Measurements from ENCODE around the gene ZC3H6.

ZC3H6 gene

DNA sequence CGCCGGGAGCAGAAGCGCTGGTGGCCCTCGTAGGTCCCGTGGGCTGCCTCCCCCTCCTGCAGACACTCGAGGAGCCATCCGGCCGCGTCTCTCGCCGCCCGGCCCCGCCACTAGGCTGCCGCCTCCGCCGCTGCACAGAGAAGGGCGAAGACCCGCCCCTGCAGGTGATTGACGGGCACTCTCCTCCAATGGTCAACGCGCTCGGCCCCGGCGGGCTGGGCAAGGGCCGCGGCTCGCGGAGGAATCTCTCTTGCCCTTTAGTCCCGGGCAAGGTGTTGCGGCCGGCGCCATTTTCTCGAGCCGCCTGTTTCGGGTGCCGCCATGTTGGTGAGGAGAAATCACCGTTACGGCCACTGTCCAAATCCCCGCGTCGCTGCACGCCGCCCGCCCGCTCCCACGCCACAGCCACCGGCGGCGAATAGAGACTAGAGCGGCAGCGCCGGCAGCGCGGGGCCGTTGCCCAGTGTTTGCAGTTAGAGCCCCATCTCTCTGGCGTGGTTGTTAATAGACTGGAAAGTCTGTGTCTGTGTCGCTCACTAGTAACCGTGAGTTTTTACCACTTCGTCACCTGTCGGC lies at the start of gene ZC3H6 (continued):
- TF ChIP-seq, protein P1, sequence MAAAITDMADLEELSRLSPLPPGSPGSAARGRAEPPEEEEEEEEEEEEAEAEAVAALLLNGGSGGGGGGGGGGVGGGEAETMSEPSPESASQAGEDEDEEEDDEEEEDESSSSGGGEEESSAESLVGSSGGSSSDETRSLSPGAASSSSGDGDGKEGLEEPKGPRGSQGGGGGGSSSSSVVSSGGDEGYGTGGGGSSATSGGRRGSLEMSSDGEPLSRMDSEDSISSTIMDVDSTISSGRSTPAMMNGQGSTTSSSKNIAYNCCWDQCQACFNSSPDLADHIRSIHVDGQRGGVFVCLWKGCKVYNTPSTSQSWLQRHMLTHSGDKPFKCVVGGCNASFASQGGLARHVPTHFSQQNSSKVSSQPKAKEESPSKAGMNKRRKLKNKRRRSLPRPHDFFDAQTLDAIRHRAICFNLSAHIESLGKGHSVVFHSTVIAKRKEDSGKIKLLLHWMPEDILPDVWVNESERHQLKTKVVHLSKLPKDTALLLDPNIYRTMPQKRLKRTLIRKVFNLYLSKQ (tag by site-specific recombination; IDR thresholded peaks at IDR 0.05; ENCODE audit: borderline replicate concordance) = no peak
- TF ChIP-seq, protein P2, sequence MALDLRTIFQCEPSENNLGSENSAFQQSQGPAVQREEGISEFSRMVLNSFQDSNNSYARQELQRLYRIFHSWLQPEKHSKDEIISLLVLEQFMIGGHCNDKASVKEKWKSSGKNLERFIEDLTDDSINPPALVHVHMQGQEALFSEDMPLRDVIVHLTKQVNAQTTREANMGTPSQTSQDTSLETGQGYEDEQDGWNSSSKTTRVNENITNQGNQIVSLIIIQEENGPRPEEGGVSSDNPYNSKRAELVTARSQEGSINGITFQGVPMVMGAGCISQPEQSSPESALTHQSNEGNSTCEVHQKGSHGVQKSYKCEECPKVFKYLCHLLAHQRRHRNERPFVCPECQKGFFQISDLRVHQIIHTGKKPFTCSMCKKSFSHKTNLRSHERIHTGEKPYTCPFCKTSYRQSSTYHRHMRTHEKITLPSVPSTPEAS (tag by site-specific recombination; IDR thresholded peaks at IDR 0.05) = peak; percentile 47
- TF ChIP-seq, protein P3, sequence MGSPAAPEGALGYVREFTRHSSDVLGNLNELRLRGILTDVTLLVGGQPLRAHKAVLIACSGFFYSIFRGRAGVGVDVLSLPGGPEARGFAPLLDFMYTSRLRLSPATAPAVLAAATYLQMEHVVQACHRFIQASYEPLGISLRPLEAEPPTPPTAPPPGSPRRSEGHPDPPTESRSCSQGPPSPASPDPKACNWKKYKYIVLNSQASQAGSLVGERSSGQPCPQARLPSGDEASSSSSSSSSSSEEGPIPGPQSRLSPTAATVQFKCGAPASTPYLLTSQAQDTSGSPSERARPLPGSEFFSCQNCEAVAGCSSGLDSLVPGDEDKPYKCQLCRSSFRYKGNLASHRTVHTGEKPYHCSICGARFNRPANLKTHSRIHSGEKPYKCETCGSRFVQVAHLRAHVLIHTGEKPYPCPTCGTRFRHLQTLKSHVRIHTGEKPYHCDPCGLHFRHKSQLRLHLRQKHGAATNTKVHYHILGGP (tag by site-specific recombination; IDR thresholded peaks at IDR 0.05) = no peak
- no peak for TF ChIP-seq ZNF792 (tag by site-specific recombination; IDR thresholded peaks at IDR 0.05)
- TF ChIP-seq ZNF112 (tag by site-specific recombination; IDR thresholded peaks at IDR 0.05) = no peak
- TF ChIP-seq, protein P4, sequence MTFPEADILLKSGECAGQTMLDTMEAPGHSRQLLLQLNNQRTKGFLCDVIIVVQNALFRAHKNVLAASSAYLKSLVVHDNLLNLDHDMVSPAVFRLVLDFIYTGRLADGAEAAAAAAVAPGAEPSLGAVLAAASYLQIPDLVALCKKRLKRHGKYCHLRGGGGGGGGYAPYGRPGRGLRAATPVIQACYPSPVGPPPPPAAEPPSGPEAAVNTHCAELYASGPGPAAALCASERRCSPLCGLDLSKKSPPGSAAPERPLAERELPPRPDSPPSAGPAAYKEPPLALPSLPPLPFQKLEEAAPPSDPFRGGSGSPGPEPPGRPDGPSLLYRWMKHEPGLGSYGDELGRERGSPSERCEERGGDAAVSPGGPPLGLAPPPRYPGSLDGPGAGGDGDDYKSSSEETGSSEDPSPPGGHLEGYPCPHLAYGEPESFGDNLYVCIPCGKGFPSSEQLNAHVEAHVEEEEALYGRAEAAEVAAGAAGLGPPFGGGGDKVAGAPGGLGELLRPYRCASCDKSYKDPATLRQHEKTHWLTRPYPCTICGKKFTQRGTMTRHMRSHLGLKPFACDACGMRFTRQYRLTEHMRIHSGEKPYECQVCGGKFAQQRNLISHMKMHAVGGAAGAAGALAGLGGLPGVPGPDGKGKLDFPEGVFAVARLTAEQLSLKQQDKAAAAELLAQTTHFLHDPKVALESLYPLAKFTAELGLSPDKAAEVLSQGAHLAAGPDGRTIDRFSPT (tag by site-specific recombination; IDR thresholded peaks at IDR 0.05) = peak; percentile 97
- peak; percentile 71 for TF ChIP-seq ZNF394 (tag by site-specific recombination; IDR thresholded peaks at IDR 0.05; ENCODE audit: borderline replicate concordance)
- TF ChIP-seq FEZF1 (tag by site-specific recombination; IDR thresholded peaks at IDR 0.05) = 0 out of 2 replicates have a peak, but pooled peaks have one; percentile 21
- TF ChIP-seq ZNF23 (tag by site-specific recombination; IDR thresholded peaks at IDR 0.05; ENCODE audit: borderline replicate concordance) = 0 out of 2 replicates have a peak, but pooled peaks have one; percentile 23
- TF ChIP-seq, protein P5, sequence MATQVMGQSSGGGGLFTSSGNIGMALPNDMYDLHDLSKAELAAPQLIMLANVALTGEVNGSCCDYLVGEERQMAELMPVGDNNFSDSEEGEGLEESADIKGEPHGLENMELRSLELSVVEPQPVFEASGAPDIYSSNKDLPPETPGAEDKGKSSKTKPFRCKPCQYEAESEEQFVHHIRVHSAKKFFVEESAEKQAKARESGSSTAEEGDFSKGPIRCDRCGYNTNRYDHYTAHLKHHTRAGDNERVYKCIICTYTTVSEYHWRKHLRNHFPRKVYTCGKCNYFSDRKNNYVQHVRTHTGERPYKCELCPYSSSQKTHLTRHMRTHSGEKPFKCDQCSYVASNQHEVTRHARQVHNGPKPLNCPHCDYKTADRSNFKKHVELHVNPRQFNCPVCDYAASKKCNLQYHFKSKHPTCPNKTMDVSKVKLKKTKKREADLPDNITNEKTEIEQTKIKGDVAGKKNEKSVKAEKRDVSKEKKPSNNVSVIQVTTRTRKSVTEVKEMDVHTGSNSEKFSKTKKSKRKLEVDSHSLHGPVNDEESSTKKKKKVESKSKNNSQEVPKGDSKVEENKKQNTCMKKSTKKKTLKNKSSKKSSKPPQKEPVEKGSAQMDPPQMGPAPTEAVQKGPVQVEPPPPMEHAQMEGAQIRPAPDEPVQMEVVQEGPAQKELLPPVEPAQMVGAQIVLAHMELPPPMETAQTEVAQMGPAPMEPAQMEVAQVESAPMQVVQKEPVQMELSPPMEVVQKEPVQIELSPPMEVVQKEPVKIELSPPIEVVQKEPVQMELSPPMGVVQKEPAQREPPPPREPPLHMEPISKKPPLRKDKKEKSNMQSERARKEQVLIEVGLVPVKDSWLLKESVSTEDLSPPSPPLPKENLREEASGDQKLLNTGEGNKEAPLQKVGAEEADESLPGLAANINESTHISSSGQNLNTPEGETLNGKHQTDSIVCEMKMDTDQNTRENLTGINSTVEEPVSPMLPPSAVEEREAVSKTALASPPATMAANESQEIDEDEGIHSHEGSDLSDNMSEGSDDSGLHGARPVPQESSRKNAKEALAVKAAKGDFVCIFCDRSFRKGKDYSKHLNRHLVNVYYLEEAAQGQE (tag by site-specific recombination; IDR thresholded peaks at IDR 0.05) = peak; percentile 69
- peak; percentile 85 for TF ChIP-seq ZNF146 (tag by site-specific recombination; IDR thresholded peaks at IDR 0.05)
- TF ChIP-seq BCL11A (tag by site-specific recombination; IDR thresholded peaks at IDR 0.05; ENCODE audit: low read depth) = peak; percentile 79; the same call in 1 of the 2 replicates
- no peak for TF ChIP-seq ZNF311 (tag by site-specific recombination; IDR thresholded peaks at IDR 0.05; ENCODE audit: borderline replicate concordance)
- no peak for TF ChIP-seq ZNF529 (tag by site-specific recombination; IDR thresholded peaks at IDR 0.05; ENCODE audit: insufficient replicate concordance)
- peak; percentile 94 for TF ChIP-seq ZNF391 (tag by site-specific recombination; IDR thresholded peaks at IDR 0.05; ENCODE audit: borderline replicate concordance, low read depth)
- TF ChIP-seq, protein P6, sequence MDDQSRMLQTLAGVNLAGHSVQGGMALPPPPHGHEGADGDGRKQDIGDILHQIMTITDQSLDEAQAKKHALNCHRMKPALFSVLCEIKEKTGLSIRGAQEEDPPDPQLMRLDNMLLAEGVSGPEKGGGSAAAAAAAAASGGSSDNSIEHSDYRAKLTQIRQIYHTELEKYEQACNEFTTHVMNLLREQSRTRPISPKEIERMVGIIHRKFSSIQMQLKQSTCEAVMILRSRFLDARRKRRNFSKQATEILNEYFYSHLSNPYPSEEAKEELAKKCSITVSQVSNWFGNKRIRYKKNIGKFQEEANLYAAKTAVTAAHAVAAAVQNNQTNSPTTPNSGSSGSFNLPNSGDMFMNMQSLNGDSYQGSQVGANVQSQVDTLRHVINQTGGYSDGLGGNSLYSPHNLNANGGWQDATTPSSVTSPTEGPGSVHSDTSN (CRISPR knock-in tag; IDR thresholded peaks at IDR 0.05) = peak; percentile 98
- TF ChIP-seq ZNF629 (tag by site-specific recombination; IDR thresholded peaks at IDR 0.05) = peak; percentile 77
- TF ChIP-seq ZNF48 (tag by site-specific recombination; IDR thresholded peaks at IDR 0.05) = no peak
- TF ChIP-seq HOXC10 (CRISPR knock-in tag; IDR thresholded peaks at IDR 0.05) = peak; percentile 89; the same call in 1 of the 2 replicates
- TF ChIP-seq ZBTB7A (tag by site-specific recombination; IDR thresholded peaks at IDR 0.05; ENCODE audit: low read depth) = peak; percentile 76; the same call in 1 of the 2 replicates
- TF ChIP-seq ZFP69B (tag by site-specific recombination; IDR thresholded peaks at IDR 0.05) = peak; percentile 70
- TF ChIP-seq ZIC2 (tag by site-specific recombination; IDR thresholded peaks at IDR 0.05) = peak; percentile 33; the same call in 1 of the 2 replicates
- TF ChIP-seq ZNF701 (tag by site-specific recombination; IDR thresholded peaks at IDR 0.05) = no peak
- TF ChIP-seq, protein P7, sequence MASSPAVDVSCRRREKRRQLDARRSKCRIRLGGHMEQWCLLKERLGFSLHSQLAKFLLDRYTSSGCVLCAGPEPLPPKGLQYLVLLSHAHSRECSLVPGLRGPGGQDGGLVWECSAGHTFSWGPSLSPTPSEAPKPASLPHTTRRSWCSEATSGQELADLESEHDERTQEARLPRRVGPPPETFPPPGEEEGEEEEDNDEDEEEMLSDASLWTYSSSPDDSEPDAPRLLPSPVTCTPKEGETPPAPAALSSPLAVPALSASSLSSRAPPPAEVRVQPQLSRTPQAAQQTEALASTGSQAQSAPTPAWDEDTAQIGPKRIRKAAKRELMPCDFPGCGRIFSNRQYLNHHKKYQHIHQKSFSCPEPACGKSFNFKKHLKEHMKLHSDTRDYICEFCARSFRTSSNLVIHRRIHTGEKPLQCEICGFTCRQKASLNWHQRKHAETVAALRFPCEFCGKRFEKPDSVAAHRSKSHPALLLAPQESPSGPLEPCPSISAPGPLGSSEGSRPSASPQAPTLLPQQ (tag by site-specific recombination; IDR thresholded peaks at IDR 0.05) = peak; percentile 90
- peak; percentile 84 for TF ChIP-seq OVOL3 (tag by site-specific recombination; IDR thresholded peaks at IDR 0.05)

Data from HEK293 (cell line).